ENCODE results near the gene TRIO.
A peak's percentile ranks its signal among the peaks of the same experiment; 100 is the strongest.

TRIO gene

GRCh38 chr5:14219800-14220512 is 76.8 kb downstream of the TRIO start:
- POLR2A ChIA-PET: no interaction called here
- CTCF ChIA-PET: interaction anchor here (1.0 to 2.3 kb wide), 3 partner anchors 8 to 78 kb away, joined by 3 to 8 read pairs (median 3); partner anchors contain the start of gene TRIO
- H3K36me3 ChIP-seq (ENCODE audit: control insufficient read depth in 2 of 2, insufficient read depth in 1 of 2, low read length in 2 of 2): no peaks in the 10 kb centered on the region
- TF ChIP-seq ZNF280C (tag by site-specific recombination; IDR thresholded peaks at IDR 0.05): no peak
- TF ChIP-seq ZNF362 (tag by site-specific recombination; IDR thresholded peaks at IDR 0.05): peak; percentile 84
- no peak overlapping the region for H3K4me3 ChIP-seq (ENCODE audit: low read depth, low read length)
- H3K4me1 ChIP-seq (ENCODE audit: control insufficient read depth, insufficient read depth, low read length): peaks cover 44% of the 10 kb centered on the region
- no peak overlapping the region for H3K27ac ChIP-seq (ENCODE audit: extremely low read depth, low read depth, low read length)
- H3K9me3 ChIP-seq (ENCODE audit: control insufficient read depth, insufficient read depth, low read depth, low read length): no peaks in the 10 kb centered on the region

GRCh38 chr5:14220642-14221041 is 77.5 kb downstream of the TRIO start:
- Histone ChIP-seq H3K9me3 (ENCODE audit: control insufficient read depth, insufficient read depth, low read depth, low read length) (no peaks in the 10 kb centered on the region), H3K4me3 (ENCODE audit: low read depth, low read length) (no peak overlapping the region), H3K27ac (ENCODE audit: extremely low read depth, low read depth, low read length) (no peak overlapping the region), H3K4me1 (ENCODE audit: control insufficient read depth, insufficient read depth, low read length) (peaks cover 41% of the 10 kb centered on the region), H3K36me3 (ENCODE audit: control insufficient read depth in 2 of 2, insufficient read depth in 1 of 2, low read length in 2 of 2) (no peaks in the 10 kb centered on the region)
- CTCF ChIA-PET: interaction anchor here (1.0 to 2.3 kb wide), 4 partner anchors 8 to 78 kb away, joined by 3 to 8 read pairs (median 3); partner anchors contain the start of gene TRIO
- TF ChIP-seq ZNF600 (tag by site-specific recombination; IDR thresholded peaks at IDR 0.05): peak; percentile 75
- TF ChIP-seq ZSCAN16 (tag by site-specific recombination; IDR thresholded peaks at IDR 0.05): no peak
- POLR2A ChIA-PET: no interaction called here

- Histone ChIP-seq H3K36me3 (ENCODE audit: control insufficient read depth in 2 of 2, insufficient read depth in 1 of 2, low read length in 2 of 2) (no peaks in the 10 kb centered on the region), H3K4me1 (ENCODE audit: control insufficient read depth, insufficient read depth, low read length) (peaks cover 33% of the 10 kb centered on the region), H3K27ac (ENCODE audit: extremely low read depth, low read depth, low read length) (no peak overlapping the region), H3K4me3 (ENCODE audit: low read depth, low read length) (no peak overlapping the region), H3K9me3 (ENCODE audit: control insufficient read depth, insufficient read depth, low read depth, low read length) (no peaks in the 10 kb centered on the region)
- CTCF ChIA-PET: interaction anchor here (0.6 to 2.3 kb wide), 3 partner anchors 12 to 79 kb away, joined by 3 to 8 read pairs (median 3); partner anchors contain the start of gene TRIO
- TF ChIP-seq ZNF660 (tag by site-specific recombination; IDR thresholded peaks at IDR 0.05): no peak
- TF ChIP-seq KLF8 (tag by site-specific recombination; IDR thresholded peaks at IDR 0.05): no peak
- TF ChIP-seq EGR2 (tag by site-specific recombination; IDR thresholded peaks at IDR 0.05; ENCODE audit: low read depth): no peak
- TF ChIP-seq ZNF580 (tag by site-specific recombination; IDR thresholded peaks at IDR 0.05): no peak
- no peak for TF ChIP-seq GLI2 (tag by site-specific recombination; IDR thresholded peaks at IDR 0.05; ENCODE audit: borderline replicate concordance, low read depth)
- TF ChIP-seq ZNF19 (tag by site-specific recombination; IDR thresholded peaks at IDR 0.05; ENCODE audit: low read depth): no peak
- TF ChIP-seq ZNF23 (tag by site-specific recombination; IDR thresholded peaks at IDR 0.05; ENCODE audit: borderline replicate concordance): no peak
- no peak for TF ChIP-seq ZNF169 (tag by site-specific recombination; IDR thresholded peaks at IDR 0.05)
- TF ChIP-seq ZBTB48 (tag by site-specific recombination; IDR thresholded peaks at IDR 0.05): no peak
- no peak for TF ChIP-seq ZNF341 (tag by site-specific recombination; IDR thresholded peaks at IDR 0.05; ENCODE audit: low read depth)
- TF ChIP-seq ZNF600 (tag by site-specific recombination; IDR thresholded peaks at IDR 0.05): no peak
- TF ChIP-seq ZNF692 (tag by site-specific recombination; IDR thresholded peaks at IDR 0.05): no peak
- TF ChIP-seq ZSCAN16 (tag by site-specific recombination; IDR thresholded peaks at IDR 0.05): no peak
- no peak for TF ChIP-seq ZNF792 (tag by site-specific recombination; IDR thresholded peaks at IDR 0.05)
- POLR2A ChIA-PET: no interaction called here
Measured at GRCh38 chr5:14221732-14222131, 78.6 kb downstream of the TRIO start.
